ENCODE results near the gene HLCS.

HLCS gene

GRCh38 chr21:36835383-36835795, 131.1 kb downstream of the HLCS start (continued):
- no peak for TF ChIP-seq ZNF423 (tag by site-specific recombination; IDR thresholded peaks at IDR 0.05)
- no peak for TF ChIP-seq REPIN1 (tag by site-specific recombination; IDR thresholded peaks at IDR 0.05; ENCODE audit: low read depth)
- no peak for TF ChIP-seq ZFHX2 (tag by site-specific recombination; conservative IDR thresholded peaks at IDR 0.05)
- no peak for TF ChIP-seq ZNF416 (tag by site-specific recombination; IDR thresholded peaks at IDR 0.05)
- TF ChIP-seq ZNF248 (tag by site-specific recombination; IDR thresholded peaks at IDR 0.05), result no peak
- no peak for TF ChIP-seq ZNF513 (tag by site-specific recombination; IDR thresholded peaks at IDR 0.05)
- 0 out of 2 replicates have a peak, but pooled peaks have one; percentile 30 for TF ChIP-seq KLF16 (tag by site-specific recombination; IDR thresholded peaks at IDR 0.05)
- no peak for TF ChIP-seq ZNF266 (tag by site-specific recombination; IDR thresholded peaks at IDR 0.05; ENCODE audit: low read depth)
- TF ChIP-seq ZNF548 (tag by site-specific recombination; IDR thresholded peaks at IDR 0.05), result no peak
- TF ChIP-seq EGR2 (tag by site-specific recombination; IDR thresholded peaks at IDR 0.05; ENCODE audit: low read depth), result no peak
- TF ChIP-seq ZNF654 (tag by site-specific recombination; IDR thresholded peaks at IDR 0.05; ENCODE audit: low read depth), result no peak
- no peak for TF ChIP-seq ZNF670 (tag by site-specific recombination; IDR thresholded peaks at IDR 0.05; ENCODE audit: low read depth)
- TF ChIP-seq ZNF324 (tag by site-specific recombination; IDR thresholded peaks at IDR 0.05), result no peak
- TF ChIP-seq RBAK (tag by site-specific recombination; IDR thresholded peaks at IDR 0.05), result no peak
- no peak for TF ChIP-seq BCL11B (tag by site-specific recombination; IDR thresholded peaks at IDR 0.05; ENCODE audit: low read depth)
- no peak for TF ChIP-seq ELK4 (IDR thresholded peaks at IDR 0.05; ENCODE audit: borderline replicate concordance, low read depth, low read length)
- TF ChIP-seq PRDM2 (tag by site-specific recombination; IDR thresholded peaks at IDR 0.05; ENCODE audit: borderline replicate concordance), result no peak
- no peak for TF ChIP-seq ZNF473 (tag by site-specific recombination; IDR thresholded peaks at IDR 0.05)
- TF ChIP-seq ZNF157 (tag by site-specific recombination; IDR thresholded peaks at IDR 0.05), result no peak
- peak; percentile 37; the same call in 1 of the 2 replicates for TF ChIP-seq SP3 (tag by site-specific recombination; IDR thresholded peaks at IDR 0.05)
- TF ChIP-seq KLF17 (tag by site-specific recombination; IDR thresholded peaks at IDR 0.05), result peak; percentile 78
- no peak for TF ChIP-seq ATF2 (tag by site-specific recombination; IDR thresholded peaks at IDR 0.05; ENCODE audit: low read depth)
- no peak for TF ChIP-seq ZNF404 (tag by site-specific recombination; IDR thresholded peaks at IDR 0.05)
- TF ChIP-seq CTCF (tag by site-specific recombination; IDR thresholded peaks at IDR 0.05), result no peak
- TF ChIP-seq ZBTB48 (tag by site-specific recombination; IDR thresholded peaks at IDR 0.05), result 0 out of 2 replicates have a peak, but pooled peaks have one; percentile 55
- no peak for TF ChIP-seq MYNN (tag by site-specific recombination; IDR thresholded peaks at IDR 0.05; ENCODE audit: borderline replicate concordance)
- no peak for TF ChIP-seq PRDM1 (tag by site-specific recombination; IDR thresholded peaks at IDR 0.05)
- no peak for TF ChIP-seq KLF7 (tag by site-specific recombination; IDR thresholded peaks at IDR 0.05; ENCODE audit: borderline replicate concordance)
- no peak for TF ChIP-seq HOXC10 (CRISPR knock-in tag; IDR thresholded peaks at IDR 0.05)
- peak; percentile 67 for TF ChIP-seq ZEB2 (tag by site-specific recombination; IDR thresholded peaks at IDR 0.05)
